ENCODE data around the gene MTX1.

DNA sequence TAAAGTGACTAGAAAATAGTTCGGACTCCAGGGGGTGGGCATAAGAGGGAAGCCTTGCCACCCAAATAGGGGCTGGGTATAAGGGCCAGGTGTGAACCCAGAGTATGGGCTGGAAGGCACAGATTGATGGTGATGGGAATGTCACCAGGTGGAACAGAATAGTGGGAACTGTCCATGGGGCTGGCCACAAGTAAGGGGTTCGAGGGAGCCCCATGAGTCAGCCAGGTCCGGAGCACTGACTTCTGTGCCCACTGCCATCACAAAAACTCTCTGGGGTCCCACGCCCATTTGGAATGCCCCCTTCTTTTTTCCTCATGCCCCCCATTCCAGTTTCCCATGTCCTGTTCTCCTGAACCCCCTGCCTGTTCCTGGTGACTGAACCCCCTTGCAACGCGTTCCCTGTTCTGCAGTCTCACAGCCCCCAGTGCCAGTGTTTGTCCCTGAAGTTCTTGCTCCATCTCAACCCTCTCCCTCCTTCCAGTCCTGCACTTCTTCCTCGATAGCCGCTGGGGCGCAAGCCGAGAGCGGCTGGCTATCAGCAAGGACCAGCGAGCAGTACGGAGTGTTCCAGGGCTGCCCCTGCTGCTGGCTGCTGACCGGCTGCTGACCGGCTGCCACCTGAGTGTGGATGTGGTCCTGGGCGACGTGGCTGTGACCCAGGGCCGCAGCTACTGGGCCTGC is 27.0 kb upstream of the MTX1 start:
- TF ChIP-seq, protein P1, sequence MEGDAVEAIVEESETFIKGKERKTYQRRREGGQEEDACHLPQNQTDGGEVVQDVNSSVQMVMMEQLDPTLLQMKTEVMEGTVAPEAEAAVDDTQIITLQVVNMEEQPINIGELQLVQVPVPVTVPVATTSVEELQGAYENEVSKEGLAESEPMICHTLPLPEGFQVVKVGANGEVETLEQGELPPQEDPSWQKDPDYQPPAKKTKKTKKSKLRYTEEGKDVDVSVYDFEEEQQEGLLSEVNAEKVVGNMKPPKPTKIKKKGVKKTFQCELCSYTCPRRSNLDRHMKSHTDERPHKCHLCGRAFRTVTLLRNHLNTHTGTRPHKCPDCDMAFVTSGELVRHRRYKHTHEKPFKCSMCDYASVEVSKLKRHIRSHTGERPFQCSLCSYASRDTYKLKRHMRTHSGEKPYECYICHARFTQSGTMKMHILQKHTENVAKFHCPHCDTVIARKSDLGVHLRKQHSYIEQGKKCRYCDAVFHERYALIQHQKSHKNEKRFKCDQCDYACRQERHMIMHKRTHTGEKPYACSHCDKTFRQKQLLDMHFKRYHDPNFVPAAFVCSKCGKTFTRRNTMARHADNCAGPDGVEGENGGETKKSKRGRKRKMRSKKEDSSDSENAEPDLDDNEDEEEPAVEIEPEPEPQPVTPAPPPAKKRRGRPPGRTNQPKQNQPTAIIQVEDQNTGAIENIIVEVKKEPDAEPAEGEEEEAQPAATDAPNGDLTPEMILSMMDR (optimal IDR thresholded peaks at IDR 0.05 in 1 of 3, IDR thresholded peaks at IDR 0.05 in 1 of 3, conservative IDR thresholded peaks at IDR 0.05 in 1 of 3; ENCODE audit: extremely low read depth in 1 of 3, insufficient read depth in 2 of 3, low read length in 3 of 3): no peak
- TF ChIP-seq EZH2 (IDR thresholded peaks at IDR 0.05; ENCODE audit: low read length): no peak

All from keratinocyte (primary cell).